Sigmoid colon (tissue), 4 donors: ENCODE measurements around the gene RANBP1.

ENCODE experiments used
- EP300 ChIP-seq, 4 donors: sonication (generic); formaldehyde crosslinking; IDR thresholded peaks; one replicate each; pipeline ENCODE4 v1.6.1; 2017; ENCODE audit warnings: antibody characterized with exemption in 4 of 4
- POLR2AphosphoS5 ChIP-seq, 4 donors: sonication (generic); formaldehyde crosslinking; IDR thresholded peaks; one replicate each; pipeline ENCODE4 v1.6.1; 2017; ENCODE audit warnings: antibody characterized with exemption in 4 of 4
- TF ChIP-seq, protein P1 (sequence below), 4 experiments: fragments of 450-650 bp in 3 of 4; fragments of 200-600 bp in 1 of 4; IDR thresholded peaks; one replicate each; pipeline ENCODE4 v1.5.1; 2016 to 2019; ENCODE audit warnings: antibody characterized with exemption in 4 of 4, mild to moderate bottlenecking in 3 of 4, moderate library complexity in 2 of 4

DNA sequence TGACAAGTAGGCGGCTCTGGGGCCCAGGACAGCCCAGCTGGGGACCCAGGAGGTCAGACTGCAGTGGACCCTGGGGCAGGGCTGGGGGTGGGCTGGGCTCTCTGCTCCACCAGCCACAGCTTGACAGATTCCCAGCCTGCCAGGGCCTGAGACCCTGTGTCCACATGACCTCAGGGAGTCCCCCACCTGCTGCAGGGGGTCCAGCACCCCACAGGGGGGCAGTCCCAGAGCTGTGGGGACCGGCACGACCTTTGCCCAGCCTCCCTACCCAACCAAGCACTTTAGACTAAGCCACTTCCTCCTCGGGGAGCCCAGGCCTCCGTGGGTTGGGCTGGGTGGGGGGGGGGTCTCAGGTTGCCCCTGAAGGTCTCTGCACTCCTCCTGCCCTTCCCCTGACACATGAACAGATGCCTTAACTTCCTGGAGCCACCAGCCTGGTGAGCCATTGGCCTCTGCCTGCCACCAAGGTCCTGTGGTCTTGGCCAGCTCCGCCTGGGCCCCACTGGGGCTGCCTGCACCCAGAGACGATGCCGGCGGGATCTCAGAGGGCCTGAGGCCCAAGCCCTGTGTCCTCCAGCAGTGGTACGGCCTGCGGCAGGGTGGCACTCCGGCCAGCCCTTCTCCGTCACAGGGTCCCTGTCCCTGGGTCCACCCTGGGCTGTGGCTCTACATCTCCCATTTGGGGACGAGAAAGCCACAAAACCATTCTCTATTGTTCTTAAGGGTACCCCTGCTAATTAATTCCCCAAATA lies 31.5 kb downstream of the RANBP1 start:
- no peak for TF ChIP-seq EP300 (IDR thresholded peaks at IDR 0.05)
- TF ChIP-seq, protein P1, sequence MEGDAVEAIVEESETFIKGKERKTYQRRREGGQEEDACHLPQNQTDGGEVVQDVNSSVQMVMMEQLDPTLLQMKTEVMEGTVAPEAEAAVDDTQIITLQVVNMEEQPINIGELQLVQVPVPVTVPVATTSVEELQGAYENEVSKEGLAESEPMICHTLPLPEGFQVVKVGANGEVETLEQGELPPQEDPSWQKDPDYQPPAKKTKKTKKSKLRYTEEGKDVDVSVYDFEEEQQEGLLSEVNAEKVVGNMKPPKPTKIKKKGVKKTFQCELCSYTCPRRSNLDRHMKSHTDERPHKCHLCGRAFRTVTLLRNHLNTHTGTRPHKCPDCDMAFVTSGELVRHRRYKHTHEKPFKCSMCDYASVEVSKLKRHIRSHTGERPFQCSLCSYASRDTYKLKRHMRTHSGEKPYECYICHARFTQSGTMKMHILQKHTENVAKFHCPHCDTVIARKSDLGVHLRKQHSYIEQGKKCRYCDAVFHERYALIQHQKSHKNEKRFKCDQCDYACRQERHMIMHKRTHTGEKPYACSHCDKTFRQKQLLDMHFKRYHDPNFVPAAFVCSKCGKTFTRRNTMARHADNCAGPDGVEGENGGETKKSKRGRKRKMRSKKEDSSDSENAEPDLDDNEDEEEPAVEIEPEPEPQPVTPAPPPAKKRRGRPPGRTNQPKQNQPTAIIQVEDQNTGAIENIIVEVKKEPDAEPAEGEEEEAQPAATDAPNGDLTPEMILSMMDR (IDR thresholded peaks at IDR 0.05), result no peak
- TF ChIP-seq POLR2AphosphoS5 (IDR thresholded peaks at IDR 0.05), result no peak
